ENCODE results near the gene NCAPD3.
A peak's percentile ranks its signal among the peaks of the same experiment; 100 is the strongest.
"Not testable (repeated sequence)": the region's sequence is repeated elsewhere in the genome, so short reads cannot be mapped to it uniquely, and the experiment has no call there.

Gene NCAPD3

GRCh38 chr11:134223836-134224709 is at the start of gene NCAPD3, which contains the start of gene VPS26B:
Gene NCAPD3, minus strand, starts transcription at chr11:134223967. Its CDS starts 41 bp downstream, at chr11:134223926.
Gene VPS26B, plus strand, starts transcription at chr11:134224671. Its CDS starts 452 bp downstream, at chr11:134225123.
- peak; percentile 95 to 96 for DNase-seq

- DNase-seq, result no peak
Observed at GRCh38 chr11:134273317-134273712, 49.5 kb upstream of the NCAPD3 start.

- DNase-seq, result no peak
Observed at GRCh38 chr11:134272381-134273316, 48.9 kb upstream of the NCAPD3 start.

DNA sequence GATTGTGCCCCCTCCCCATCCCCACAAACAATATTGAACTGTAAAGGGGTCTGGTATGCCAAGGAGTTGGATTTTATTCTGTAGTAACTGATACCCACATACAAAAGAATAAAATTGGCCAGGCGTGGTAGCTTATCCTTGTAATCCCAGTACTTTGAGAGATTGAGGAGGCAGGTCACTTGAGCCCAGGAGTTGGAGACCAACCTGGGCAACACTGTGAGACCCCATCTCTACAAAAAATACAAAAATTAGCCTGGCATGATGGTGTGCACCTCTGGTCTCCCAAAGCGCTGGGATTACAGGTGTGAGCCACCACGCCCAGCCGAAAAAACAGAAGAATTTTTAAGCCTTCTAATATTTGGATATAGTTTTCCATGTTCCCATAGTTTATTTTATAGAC is 48.2 kb upstream of the NCAPD3 start:
- DNase-seq, result no peak

DNA sequence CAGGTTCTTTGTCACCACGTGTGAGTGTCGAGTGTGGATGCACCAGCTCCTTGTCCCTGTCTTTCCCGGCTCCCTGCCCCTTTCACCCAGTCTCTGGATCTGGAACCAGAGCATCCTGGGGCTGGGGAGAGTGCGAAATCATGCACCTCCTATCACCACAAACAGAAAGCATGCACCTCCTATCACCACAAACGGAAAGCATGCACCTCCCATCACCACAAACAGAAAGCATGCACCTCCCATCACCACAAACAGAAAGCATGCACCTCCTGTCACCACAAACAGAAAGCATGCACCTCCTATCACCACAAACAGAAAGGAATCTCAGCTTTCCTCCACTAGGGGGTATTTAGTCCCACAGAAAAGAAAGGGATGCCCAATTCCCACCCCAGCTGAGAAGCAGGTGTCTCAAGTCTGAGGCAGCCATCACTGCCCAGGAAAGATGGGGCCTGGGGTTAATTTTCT is 46.5 kb upstream of the NCAPD3 start:
- DNase-seq, result peak in 1 of 2 donors; percentile 62

DNA sequence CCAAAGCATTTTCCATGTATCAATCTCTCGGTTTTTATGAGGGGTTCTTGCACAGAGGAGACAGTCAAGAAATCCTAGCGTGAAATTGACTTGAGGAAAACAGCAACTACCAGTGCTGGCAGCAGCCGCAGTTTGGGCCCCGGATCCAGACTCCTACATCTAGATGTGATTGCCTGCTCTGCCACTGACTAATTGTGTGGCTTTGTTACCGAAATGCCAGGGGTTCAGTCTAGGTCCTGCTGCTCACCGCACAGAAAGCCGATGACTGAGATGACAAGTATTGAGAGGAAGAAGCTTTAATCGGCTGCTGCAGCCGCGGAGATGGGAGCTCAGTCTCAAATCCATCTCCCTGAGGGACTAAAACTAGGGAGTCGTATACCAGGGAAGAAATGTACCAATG is 44.2 kb upstream of the NCAPD3 start:
- DNase-seq, result no peak

DNA sequence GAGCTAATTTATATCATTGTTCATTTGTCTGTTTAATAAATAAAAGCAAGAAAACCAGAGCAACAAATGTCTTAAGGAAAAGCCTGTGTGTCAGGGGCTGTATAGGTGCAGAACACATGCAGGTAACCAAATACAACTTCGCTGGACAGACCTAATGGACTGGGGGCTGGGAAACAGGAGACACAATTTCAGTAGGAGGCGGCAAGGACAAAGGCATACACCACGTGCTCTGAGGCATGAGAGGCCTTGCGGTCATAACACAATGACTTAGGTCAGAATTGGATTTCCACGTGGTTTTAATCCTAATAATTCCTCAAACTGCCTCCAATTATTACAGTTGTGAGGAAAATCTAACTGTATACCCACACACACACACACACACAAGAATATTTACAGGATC is 43.7 kb upstream of the NCAPD3 start:
- no peak for DNase-seq

DNA sequence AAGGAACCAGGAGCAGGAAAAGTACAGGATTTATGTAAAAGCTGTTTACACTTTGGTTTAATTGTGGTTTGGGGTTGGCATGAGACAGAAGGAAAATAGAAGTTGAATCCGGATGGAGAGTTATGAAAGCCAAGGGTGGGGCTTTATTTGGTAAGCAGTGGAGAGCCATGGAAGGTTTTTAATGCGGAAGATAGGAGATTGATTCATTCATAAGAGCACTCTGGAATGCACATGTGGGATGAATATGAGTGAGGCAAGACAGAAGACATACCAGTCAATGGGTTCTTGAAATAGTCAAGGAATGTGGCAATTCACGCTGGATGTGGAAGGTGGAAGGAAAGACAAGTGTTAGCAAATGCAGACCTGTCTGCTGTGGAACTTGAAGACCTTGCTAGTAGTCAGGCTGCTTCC is 43.1 kb upstream of the NCAPD3 start:
- DNase-seq, result no peak

DNA sequence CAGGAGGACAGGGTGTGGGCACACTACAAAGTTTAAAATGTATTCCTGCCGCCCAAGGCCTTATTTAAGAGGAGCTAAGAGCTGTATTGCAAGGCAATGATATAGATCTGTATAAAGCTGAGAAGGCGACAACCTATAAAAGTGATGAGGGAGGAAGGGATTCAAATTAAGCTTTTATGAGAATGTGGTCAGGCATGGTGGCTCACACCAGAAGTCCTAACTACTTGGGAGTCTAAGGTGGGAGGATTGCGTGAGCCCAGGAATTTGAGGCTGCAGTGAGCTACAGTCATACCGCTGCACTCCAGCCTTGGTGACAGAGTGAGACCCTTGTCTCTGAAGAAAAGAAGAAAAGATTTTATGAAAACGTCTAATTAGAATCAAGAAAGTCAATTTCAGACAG is 42.7 kb upstream of the NCAPD3 start:
- DNase-seq, result no peak

DNA sequence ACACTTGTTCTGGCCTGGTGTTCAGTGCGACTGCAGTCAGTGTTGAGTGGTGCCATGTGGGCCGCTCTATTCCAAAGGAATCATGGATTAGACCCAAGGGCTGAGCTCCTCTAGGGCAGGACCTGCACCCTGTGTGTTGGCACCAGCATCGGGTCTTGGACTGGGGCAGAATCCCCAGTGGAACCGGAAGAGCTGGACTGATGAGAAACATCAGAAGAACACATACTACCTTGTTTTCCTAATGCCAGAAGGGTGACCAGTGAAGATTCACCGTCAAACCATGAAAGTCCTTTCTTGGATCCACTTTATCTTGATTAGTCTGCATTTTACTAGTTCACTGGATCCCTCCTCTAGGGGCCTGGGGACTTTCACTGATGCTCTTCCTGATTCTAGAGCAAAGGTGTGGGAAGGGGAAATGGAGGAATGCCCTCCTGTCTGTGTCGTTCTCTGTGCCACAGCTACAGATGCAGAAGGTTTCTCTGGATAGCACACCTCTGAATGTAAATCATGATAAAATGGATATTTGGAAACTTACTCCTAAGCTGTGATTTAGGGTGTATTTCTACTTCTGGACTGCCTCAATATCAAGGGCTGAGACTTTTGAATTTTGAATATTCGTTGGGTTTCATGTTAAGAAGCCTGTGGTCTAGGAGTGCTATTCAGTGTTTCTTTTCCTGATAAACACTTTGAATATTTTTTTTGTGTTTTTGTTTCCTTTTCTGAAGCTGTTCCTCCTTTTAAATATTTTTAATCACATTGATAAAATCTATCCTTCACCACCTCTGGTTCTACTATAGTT is 41.4 kb upstream of the NCAPD3 start:
- DNase-seq, result no peak

- DNase-seq, result peak; percentile 25 to 52
Observed at GRCh38 chr11:134261626-134262488, 38.1 kb upstream of the NCAPD3 start.

DNA sequence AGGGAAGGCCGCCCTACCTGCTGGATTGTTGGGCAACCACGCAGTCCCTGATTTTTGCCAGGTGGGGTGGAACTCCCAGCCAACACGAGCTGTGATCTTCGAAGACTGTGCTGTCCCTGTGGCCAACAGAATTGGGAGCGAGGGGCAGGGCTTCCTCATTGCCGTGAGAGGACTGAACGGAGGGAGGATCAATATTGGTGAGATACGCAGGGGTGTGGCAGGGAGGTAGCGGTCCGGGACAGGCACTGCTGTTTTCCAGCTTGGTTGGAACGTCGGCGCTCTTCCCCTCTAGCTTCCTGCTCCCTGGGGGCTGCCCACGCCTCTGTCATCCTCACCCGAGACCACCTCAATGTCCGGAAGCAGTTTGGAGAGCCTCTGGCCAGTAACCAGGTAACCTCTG is 37.2 kb upstream of the NCAPD3 start:
- DNase-seq, result no peak

DNA sequence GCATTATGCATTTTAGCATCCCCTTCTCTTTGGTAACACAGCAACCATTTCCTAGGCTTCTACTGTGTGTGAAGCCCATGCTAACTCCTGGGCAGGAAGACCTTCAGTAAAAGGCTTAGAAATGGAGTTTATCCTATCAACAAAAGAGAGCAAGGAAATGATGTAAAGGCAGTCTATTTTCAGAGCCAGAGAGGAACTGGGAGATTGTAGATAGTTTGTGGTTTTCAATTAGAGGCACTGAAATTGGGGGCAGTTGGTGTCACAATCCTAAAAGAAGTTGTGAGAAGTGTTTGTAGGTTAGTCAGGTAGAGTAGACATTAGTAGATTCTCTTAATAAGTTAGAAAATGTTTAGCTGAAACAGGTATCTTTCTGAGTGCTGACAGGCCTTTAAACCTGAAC is 36.7 kb upstream of the NCAPD3 start:
- no peak for DNase-seq

- no peak for DNase-seq
Observed at GRCh38 chr11:134258577-134258976, 34.8 kb upstream of the NCAPD3 start.

GRCh38 chr11:134257101-134257500 is 33.3 kb upstream of the NCAPD3 start:
- no peak for DNase-seq

GRCh38 chr11:134255184-134255561 is 31.4 kb upstream of the NCAPD3 start:
- DNase-seq, result not testable (repeated sequence)

DNA sequence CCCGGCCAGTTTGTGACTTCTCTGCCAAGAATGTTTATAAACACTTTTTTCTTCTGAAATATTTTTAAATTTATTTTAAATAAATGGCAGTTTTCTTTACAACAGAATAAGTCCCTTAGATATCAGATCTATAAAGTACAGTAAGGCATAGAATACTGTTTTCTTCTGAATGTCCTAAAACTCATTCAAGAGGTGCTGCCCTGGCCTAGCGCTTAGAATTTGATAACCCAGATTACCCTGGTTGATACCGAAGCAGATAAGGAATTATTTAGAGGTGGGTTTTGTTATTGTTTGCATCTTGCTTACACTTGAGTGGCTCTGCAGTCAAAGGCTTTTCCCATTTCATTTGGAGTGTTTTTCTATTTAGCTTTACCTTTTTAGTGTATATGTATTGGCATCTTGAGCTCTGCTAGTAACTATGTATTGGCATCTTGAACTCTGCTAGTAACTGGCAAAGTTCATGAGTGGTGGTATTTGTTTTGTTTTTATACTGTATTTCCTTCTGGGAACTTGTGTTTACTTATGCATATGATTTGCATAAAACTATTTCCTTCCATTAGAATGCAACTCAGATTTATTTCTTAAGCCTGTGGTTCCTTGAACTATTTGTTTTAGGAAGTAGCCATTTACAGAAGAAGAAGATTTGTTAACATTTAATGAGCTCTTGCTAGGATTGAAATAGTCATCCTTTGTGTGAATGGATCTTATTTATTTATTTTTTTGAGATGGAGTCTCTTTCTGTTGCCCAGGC is 30.8 kb upstream of the NCAPD3 start:
- DNase-seq, result no peak

GRCh38 chr11:134253188-134253993 is 29.6 kb upstream of the NCAPD3 start, which contains the start of the genes ACAD8 and THYN1:
Gene ACAD8, plus strand, starts transcription at chr11:134253568. Its CDS starts 33 bp downstream, at chr11:134253601.
Gene THYN1, minus strand, starts transcription at chr11:134253352. Its CDS starts 470 bp downstream, at chr11:134252882.
- peak; percentile 97 for DNase-seq

GRCh38 chr11:134252346-134253187 is 28.8 kb upstream of the NCAPD3 start:
- DNase-seq, result no peak

All from CD4-positive, alpha-beta T cell treated with Interleukin-4 for 1 hour (primary cell).